Rectal smooth muscle tissue (tissue), 1 donor: ENCODE results near the gene C2orf81.
"Not testable (repeated sequence)": the region's sequence is repeated elsewhere in the genome, so short reads cannot be mapped to it uniquely, and the experiment has no call there.

Source experiments
- H3K27ac ChIP-seq: one replicate; pipeline ENCODE4 v1.7.0; 2013; ENCODE audit warnings: low read depth, low read length, inconsistent platforms
- H3K27me3 ChIP-seq: one replicate; pipeline ENCODE4 v1.7.0; 2013; ENCODE audit warnings: low read length; ENCODE audit not compliant: control insufficient read depth, insufficient read depth
- H3K36me3 ChIP-seq: one replicate; pipeline ENCODE4 v1.7.0; 2013; ENCODE audit warnings: low read length; ENCODE audit not compliant: control insufficient read depth, insufficient read depth
- H3K4me1 ChIP-seq: one replicate; pipeline ENCODE4 v1.7.0; 2013; ENCODE audit warnings: low read length; ENCODE audit not compliant: control insufficient read depth, insufficient read depth
- H3K4me3 ChIP-seq: one replicate; pipeline ENCODE4 v1.7.0; 2013; ENCODE audit warnings: low read length
- H3K9ac ChIP-seq: one replicate; pipeline ENCODE4 v1.7.0; 2013; ENCODE audit warnings: low read length

C2orf81 gene

DNA sequence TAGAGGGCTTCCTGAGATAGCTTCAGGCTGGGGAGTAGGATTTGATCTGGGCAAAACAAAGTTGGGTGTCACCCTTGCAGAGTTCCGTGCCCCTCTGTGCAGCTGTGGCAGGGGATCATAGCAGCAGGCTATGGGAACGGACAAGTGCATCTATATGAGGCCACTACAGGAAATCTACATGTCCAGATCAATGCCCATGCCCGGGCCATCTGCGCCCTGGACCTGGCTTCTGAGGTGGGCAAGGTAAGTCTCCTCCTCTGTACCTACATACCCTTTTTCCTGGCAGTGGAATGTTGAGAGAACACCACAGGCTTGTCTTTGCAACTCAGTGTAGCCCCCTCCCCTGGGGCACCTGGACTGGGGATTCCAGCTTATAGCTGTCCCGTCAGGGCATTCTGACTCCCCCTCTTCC lies 3.6 kb upstream of the C2orf81 start:
- Histone ChIP-seq H3K36me3 (peaks cover 10% of the 10 kb centered on the region), H3K4me1 (no peaks in the 10 kb centered on the region), H3K27ac (no peak overlapping the region)

DNA sequence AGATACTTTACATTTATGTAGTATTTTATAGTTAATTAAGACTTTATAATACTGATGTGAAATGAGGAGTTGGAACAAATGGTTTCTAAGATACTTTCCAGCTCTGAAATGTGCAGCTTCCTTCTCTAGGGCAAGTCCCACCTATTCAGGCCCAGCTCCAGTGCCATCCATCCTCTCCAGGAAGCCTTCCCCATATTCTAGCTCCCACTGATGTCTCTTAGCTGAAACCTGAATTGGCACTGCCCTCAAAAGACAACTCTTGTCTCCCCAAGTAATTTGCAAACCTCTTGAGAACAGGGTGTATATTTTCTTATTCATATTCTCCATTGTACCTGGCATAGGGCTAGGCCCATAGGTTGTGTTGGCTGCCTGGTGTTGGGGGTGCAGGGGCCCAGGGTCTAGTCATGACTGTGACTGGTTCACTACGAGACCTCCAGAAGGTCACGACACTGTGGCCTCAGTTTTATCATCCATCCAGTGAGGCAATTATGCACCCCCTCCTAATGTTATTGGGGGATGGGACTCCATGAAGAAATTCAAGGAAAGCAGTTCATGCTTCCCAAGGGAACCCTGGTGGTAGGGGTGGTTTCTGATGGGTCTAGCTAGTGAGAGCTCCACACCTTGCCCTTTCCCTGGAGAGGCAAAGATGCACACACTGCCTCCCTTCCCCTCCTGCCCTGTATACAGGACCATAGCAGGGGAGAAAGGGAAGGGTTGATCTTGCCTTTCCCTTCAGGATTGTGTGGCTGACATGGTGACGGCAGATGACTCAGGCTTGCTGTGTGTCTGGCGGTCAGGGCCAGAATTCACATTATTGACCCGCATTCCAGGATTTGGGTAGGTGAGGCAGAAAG lies 2.9 kb upstream of the C2orf81 start:
- Histone ChIP-seq H3K27me3 (no peaks in the 10 kb centered on the region), H3K4me3 (no peak overlapping the region), H3K9ac (no peak overlapping the region), H3K4me1 (no peaks in the 10 kb centered on the region), H3K36me3 (peaks cover 6% of the 10 kb centered on the region), H3K27ac (no peak overlapping the region)

More for the DNA sequence above, 3.6 kb upstream of the C2orf81 start:
- H3K27me3 ChIP-seq = no peaks in the 10 kb centered on the region
- no peak overlapping the region for H3K4me3 ChIP-seq
- H3K9ac ChIP-seq = no peak overlapping the region

DNA sequence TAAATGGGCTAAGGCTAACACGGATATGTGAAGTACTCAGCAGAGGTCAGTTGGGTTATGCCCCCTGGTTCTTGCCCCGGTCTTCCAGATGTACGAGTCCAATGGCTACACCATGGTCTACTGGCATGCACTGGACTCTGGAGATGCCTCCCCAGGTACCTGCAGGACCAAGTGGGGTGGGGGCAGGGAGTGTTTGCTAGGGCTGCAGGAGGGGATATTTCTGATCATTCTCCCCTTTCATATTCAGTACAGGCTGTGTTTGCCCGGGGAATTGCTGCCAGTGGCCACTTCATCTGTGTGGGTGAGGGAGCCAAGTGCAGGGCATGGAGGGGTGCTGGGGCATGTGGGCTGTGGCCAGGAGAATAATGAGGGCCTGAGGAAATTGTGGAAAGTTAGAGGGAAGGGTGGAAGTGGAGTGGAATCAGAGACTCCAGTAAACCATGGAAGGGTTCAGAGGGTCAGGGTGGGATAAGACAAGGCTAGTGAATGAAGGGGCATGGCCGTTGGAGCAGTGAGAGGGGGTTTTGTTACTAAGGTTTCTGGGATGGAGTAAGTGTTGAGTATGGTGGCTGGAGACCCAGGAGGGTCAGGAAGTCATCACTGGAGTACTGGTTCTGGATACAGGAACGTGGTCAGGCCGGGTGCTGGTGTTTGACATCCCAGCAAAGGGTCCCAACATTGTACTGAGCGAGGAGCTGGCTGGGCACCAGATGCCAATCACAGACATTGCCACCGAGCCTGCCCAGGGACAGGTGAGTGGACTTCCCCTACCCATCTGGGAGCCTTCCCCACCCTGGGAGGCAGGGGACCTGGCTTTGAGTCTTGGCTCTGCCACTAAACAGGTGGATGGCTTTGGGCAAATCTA lies 2.0 kb upstream of the C2orf81 start:
- H3K36me3 ChIP-seq = no peaks in the 10 kb centered on the region
- no peak overlapping the region for H3K4me3 ChIP-seq
- H3K4me1 ChIP-seq = no peaks in the 10 kb centered on the region
- H3K27me3 ChIP-seq = no peaks in the 10 kb centered on the region
- H3K27ac ChIP-seq = no peak overlapping the region
- H3K9ac ChIP-seq = no peak overlapping the region

DNA sequence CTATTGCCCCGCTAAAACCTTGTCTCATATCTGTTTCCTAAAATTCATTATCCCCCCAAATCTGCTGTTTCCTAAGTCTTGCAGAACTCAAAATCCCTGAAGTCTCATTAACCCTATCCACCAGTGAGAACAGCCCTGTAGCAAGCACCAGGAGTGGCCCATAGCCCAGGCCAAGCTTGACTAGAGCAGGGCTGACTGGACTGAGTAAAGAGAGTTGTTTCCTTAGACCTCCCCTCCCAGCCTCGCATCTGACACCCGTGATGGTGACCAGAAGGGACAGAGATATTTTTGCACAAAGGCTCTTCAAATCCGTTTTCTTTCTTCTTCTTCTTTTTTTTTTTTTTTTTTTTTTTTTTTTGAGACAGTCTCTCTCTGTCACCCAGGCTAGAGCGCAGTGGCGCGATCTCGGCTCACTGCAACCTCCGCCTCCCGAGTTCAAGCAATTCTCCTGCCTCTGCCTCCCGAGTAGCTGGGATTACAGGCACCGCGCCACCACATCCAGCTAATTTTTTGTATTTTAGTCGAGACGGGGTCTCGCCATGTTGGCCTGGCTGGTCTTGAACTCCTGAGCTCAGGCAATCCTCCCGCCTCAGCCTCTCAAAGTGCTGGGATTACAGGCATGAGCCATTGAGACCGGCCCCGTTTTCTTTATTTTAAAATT lies 846 bp downstream of the C2orf81 start:
- not testable (repeated sequence) for H3K27ac ChIP-seq, H3K27me3 ChIP-seq, H3K36me3 ChIP-seq, H3K4me1 ChIP-seq, H3K9ac ChIP-seq
- H3K4me3 ChIP-seq = peak overlapping the region; percentile 90

DNA sequence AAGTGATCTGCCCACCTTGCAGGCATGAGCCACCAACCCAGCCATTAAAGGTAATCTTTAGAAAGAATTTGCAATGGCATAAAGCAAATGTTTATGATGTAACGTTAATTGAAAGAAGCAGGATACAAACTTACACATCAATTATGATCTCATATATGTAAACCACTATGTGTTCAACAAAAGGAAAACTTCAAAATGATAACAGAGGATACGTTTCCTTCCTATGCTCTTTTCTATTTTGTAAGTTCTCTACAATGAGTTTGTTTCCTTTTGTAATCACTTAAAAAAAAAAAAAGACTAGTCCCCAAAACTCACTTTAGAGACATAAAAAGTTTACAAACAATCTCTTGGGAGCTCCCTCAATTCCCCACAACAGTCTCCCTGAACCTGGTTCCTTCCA lies 1.4 kb downstream of the C2orf81 start:
- no peaks in the 10 kb centered on the region for H3K36me3 ChIP-seq
- H3K27ac ChIP-seq = no peak overlapping the region
- no peaks in the 10 kb centered on the region for H3K27me3 ChIP-seq
- no peak overlapping the region for H3K9ac ChIP-seq
- H3K4me1 ChIP-seq = no peaks in the 10 kb centered on the region
- H3K4me3 ChIP-seq = no peak overlapping the region

DNA sequence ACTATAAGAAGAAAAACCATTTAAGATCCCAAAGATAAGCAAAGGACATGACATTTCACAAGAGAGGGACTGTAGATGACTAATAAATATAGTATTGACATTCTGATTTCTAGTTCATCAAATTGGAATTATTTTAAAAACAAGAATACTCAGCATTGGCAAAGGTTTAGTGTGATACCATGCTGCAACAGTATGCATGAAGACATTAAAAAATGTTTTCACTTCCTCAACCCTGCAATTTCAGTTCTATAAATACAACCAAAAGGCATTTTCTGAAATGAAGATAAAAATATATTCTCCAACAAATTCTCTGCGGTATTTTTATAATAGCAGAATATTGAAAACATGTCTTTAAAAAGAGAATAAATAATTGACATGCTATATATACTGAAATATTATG lies 2.1 kb downstream of the C2orf81 start:
- no peak overlapping the region for H3K4me3 ChIP-seq
- H3K9ac ChIP-seq = no peak overlapping the region
- no peak overlapping the region for H3K27ac ChIP-seq
- no peaks in the 10 kb centered on the region for H3K36me3 ChIP-seq
- H3K27me3 ChIP-seq = no peaks in the 10 kb centered on the region
- peaks cover 2% of the 10 kb centered on the region for H3K4me1 ChIP-seq

DNA sequence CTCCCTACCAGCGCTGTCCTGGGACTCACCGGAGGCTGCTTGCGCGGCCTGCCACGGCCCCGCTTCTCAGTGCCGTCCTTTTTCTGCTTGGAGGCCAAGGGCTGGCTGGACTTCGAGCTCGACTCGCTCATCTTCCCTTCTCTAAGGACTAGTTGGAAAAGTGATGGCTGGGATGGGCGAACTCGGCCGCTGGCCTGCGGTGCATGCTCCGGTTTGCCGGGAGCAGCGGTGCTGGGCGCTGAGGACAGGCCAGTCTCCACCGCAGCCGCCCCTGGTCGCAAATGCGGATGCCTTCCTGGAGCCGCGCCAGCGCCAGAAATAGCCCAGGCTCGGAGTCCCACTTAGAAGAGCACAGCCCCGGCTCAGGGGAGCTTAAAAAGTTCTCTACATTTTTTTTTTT lies 3.1 kb downstream of the C2orf81 start:
- Histone ChIP-seq H3K27ac (no peak overlapping the region), H3K4me1 (peaks cover 4% of the 10 kb centered on the region), H3K9ac (no peak overlapping the region), H3K27me3 (no peaks in the 10 kb centered on the region), H3K4me3 (no peak overlapping the region), H3K36me3 (no peaks in the 10 kb centered on the region)

DNA sequence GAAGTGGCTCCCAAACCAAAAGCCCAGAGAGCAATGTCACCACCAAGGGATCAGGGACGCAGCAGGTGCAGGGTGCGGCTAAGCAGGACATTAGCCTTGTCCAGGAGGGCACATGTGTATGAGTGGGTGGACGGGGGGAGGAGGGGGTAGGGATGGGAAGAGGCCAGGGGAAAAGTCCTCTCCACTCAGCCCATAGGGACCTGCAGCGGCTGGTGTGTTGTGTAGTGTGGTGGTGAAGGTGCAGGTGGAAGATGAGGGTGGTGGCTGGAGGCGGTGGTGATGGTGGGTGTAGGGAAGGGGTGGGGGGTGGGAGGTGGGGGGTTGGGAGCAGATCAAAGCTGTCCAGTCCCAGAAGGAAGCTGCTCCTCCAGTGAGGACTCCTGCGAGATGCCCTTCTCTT lies 3.7 kb downstream of the C2orf81 start:
- Histone ChIP-seq H3K4me3 (no peak overlapping the region), H3K27ac (no peak overlapping the region), H3K36me3 (no peaks in the 10 kb centered on the region), H3K9ac (no peak overlapping the region), H3K27me3 (no peaks in the 10 kb centered on the region), H3K4me1 (peaks cover 4% of the 10 kb centered on the region)

DNA sequence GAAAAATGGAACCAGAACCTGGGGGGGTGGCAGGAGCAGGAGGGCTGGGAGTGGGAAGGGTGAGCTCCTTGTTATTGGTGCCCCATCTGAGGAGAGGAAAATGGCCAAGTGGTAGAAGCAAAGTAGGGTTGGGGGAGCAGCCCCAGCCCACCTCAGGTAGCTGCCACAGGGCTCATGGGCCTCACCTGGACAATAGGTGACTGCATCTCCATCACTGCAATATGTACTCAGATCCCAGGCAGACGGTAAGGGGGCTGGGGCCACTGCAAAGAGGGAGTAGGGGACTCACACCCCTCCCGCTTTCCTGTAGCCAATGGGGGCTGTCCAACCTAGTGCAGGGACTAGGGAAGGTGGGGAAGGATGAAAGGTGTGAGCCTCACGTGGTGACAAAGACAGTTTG lies 4.2 kb downstream of the C2orf81 start:
- H3K36me3 ChIP-seq = no peaks in the 10 kb centered on the region
- H3K27me3 ChIP-seq = no peaks in the 10 kb centered on the region
- H3K4me1 ChIP-seq = peaks cover 4% of the 10 kb centered on the region
- H3K9ac ChIP-seq = no peak overlapping the region
- no peak overlapping the region for H3K27ac ChIP-seq
- no peak overlapping the region for H3K4me3 ChIP-seq

DNA sequence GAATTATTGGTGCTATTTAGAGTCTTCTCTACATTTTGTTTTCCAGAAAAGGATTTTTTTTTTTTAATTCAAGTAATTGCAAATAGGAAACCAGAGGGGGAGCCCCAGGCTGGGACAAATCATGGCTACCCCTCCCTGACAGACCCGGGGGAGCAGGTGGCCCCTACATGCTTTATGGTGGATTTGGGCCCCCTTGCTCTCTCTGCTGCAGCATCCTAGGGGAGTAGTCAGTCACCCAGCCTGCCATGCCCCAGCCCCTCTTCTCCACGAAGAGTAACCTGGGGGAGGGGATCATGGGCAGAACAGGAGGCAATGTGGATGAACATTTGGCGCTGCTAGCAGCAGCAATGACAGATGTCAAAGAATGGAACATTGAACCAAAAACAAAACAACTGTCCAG lies 4.6 kb downstream of the C2orf81 start:
- Histone ChIP-seq H3K27ac (no peak overlapping the region), H3K4me1 (peaks cover 4% of the 10 kb centered on the region), H3K4me3 (no peak overlapping the region), H3K9ac (no peak overlapping the region), H3K36me3 (no peaks in the 10 kb centered on the region), H3K27me3 (no peaks in the 10 kb centered on the region)

DNA sequence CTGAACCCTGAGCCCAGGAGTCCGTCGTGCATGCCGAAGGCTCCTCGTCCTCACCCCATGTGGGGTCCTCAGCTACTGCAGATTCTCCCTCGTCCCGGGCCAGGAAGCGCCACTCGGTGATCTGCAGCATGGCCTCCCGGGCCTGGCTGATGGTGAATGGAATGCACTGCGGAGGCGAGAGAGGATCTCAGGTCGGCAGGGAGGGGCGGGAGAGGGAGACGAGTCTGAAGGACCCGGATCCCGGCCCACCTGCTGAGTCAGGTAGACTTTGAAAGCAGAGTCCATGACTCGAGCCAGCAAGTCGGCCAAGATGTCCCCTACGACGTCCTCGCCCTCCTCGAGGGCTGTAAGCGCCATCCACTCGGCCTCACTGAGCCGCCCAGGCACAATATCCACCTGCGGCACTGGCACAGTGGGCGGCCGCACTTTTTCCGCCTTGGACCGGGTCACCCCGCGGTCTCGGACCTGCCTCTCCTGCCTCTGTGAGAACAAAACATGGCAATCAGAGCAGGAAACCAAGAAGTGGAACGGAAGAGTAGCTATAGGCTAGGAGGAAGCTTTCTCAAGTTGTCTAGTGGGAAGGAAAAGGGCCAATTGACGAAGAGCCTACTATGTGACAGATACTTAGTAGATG lies 5.5 kb downstream of the C2orf81 start:
- H3K36me3 ChIP-seq = no peaks in the 10 kb centered on the region
- H3K27me3 ChIP-seq = no peaks in the 10 kb centered on the region
- no peak overlapping the region for H3K27ac ChIP-seq
- peaks cover 4% of the 10 kb centered on the region for H3K4me1 ChIP-seq
- peak overlapping the region; percentile 70 for H3K4me3 ChIP-seq
- H3K9ac ChIP-seq = no peak overlapping the region
